ENCODE data around the gene ZDHHC8. TPM values are rescaled to one million over a fixed set of nuclear protein-coding genes. Genes with fewer than 3 reads are reported as not detected.

The ZDHHC8 gene
- total RNA-seq, 1 experiment from 2014 or later, result 39.9 TPM

GRCh38 chr22:20186871-20187546 lies 55.4 kb downstream of the ZDHHC8 start:
- no peak for DNase-seq
- Mint-ChIP-seq H3K4me1 (ENCODE audit: low read depth, unreplicated experiment) (no peaks in the 10 kb centered on the region), H3K27me3 (ENCODE audit: insufficient read depth, unreplicated experiment) (no peaks in the 10 kb centered on the region), H3K27ac (ENCODE audit: unreplicated experiment) (no peak overlapping the region), H3K4me3 (ENCODE audit: unreplicated experiment) (no peak overlapping the region), H3K36me3 (ENCODE audit: insufficient read depth, unreplicated experiment) (no peaks in the 10 kb centered on the region), H3K9me3 (ENCODE audit: unreplicated experiment) (no peaks in the 10 kb centered on the region)
- H3K27me3 ChIP-seq (replicated peaks; ENCODE audit: control insufficient read depth, insufficient read depth, low read length), result no peaks in the 10 kb centered on the region
- POLR2A ChIA-PET, result no interaction called here
- CTCF ChIA-PET, result interaction anchor here (0.5 kb wide), 1 partner anchor 1171 kb away, joined by 3 read pairs; no protein-coding TSS in a partner anchor
- no TSS peak for BruUV-seq (replicated peaks)
- H3K9me3 ChIP-seq, result no peaks in the 10 kb centered on the region
- no peak for TF ChIP-seq CTCF (IDR thresholded peaks at IDR 0.05; ENCODE audit: insufficient read depth in 1 of 2, low read depth in 1 of 2, low read length in 1 of 2, severe bottlenecking in 1 of 2, unreplicated experiment in 1 of 2)
- H3K4me1 ChIP-seq, result no peaks in the 10 kb centered on the region
- intact Hi-C loops (cut with micrococcal nuclease; ENCODE audit: unreplicated experiment), result no loop called here
- no peak overlapping the region for H3K4me3 ChIP-seq (ENCODE audit: low read depth, low read length)
- H3K36me3 ChIP-seq (ENCODE audit: control insufficient read depth, insufficient read depth, low read length), result no peaks in the 10 kb centered on the region

GRCh38 chr22:20187777-20188566 lies 56.4 kb downstream of the ZDHHC8 start:
- H3K4me1 Mint-ChIP-seq (ENCODE audit: low read depth, unreplicated experiment), result no peaks in the 10 kb centered on the region
- H3K9me3 ChIP-seq, result no peaks in the 10 kb centered on the region
- POLR2A ChIA-PET, result no interaction called here
- DNase-seq, result no peak
- BruUV-seq (replicated peaks), result no TSS peak
- H3K4me1 ChIP-seq, result no peaks in the 10 kb centered on the region
- no peak overlapping the region for H3K4me3 ChIP-seq (ENCODE audit: low read depth, low read length)
- CTCF ChIA-PET, result no interaction called here
- intact Hi-C loops (cut with micrococcal nuclease; ENCODE audit: unreplicated experiment), result no loop called here
- H3K27ac Mint-ChIP-seq (ENCODE audit: unreplicated experiment), result no peak overlapping the region
- H3K4me3 Mint-ChIP-seq (ENCODE audit: unreplicated experiment), result no peak overlapping the region
- H3K27me3 ChIP-seq (replicated peaks; ENCODE audit: control insufficient read depth, insufficient read depth, low read length), result no peaks in the 10 kb centered on the region
- TF ChIP-seq CTCF (IDR thresholded peaks at IDR 0.05; ENCODE audit: insufficient read depth in 1 of 2, low read depth in 1 of 2, low read length in 1 of 2, severe bottlenecking in 1 of 2, unreplicated experiment in 1 of 2), result no peak
- no peaks in the 10 kb centered on the region for H3K36me3 ChIP-seq (ENCODE audit: control insufficient read depth, insufficient read depth, low read length)
- no peaks in the 10 kb centered on the region for H3K27me3 Mint-ChIP-seq (ENCODE audit: insufficient read depth, unreplicated experiment)
- no peaks in the 10 kb centered on the region for H3K9me3 Mint-ChIP-seq (ENCODE audit: unreplicated experiment)
- no peaks in the 10 kb centered on the region for H3K36me3 Mint-ChIP-seq (ENCODE audit: insufficient read depth, unreplicated experiment)

- no peaks in the 10 kb centered on the region for H3K4me1 Mint-ChIP-seq (ENCODE audit: low read depth, unreplicated experiment)
- intact Hi-C loops (cut with micrococcal nuclease; ENCODE audit: unreplicated experiment), result no loop called here
- no peaks in the 10 kb centered on the region for H3K4me1 ChIP-seq
- BruUV-seq (replicated peaks), result no TSS peak
- H3K27me3 Mint-ChIP-seq (ENCODE audit: insufficient read depth, unreplicated experiment), result no peaks in the 10 kb centered on the region
- no peaks in the 10 kb centered on the region for H3K9me3 ChIP-seq
- TF ChIP-seq CTCF (IDR thresholded peaks at IDR 0.05; ENCODE audit: insufficient read depth in 1 of 2, low read depth in 1 of 2, low read length in 1 of 2, severe bottlenecking in 1 of 2, unreplicated experiment in 1 of 2), result no peak
- CTCF ChIA-PET, result no interaction called here
- no peak for DNase-seq
- no peaks in the 10 kb centered on the region for H3K9me3 Mint-ChIP-seq (ENCODE audit: unreplicated experiment)
- no peak overlapping the region for H3K4me3 Mint-ChIP-seq (ENCODE audit: unreplicated experiment)
- H3K36me3 ChIP-seq (ENCODE audit: control insufficient read depth, insufficient read depth, low read length), result no peaks in the 10 kb centered on the region
- H3K27me3 ChIP-seq (replicated peaks; ENCODE audit: control insufficient read depth, insufficient read depth, low read length), result no peaks in the 10 kb centered on the region
- H3K4me3 ChIP-seq (ENCODE audit: low read depth, low read length), result no peak overlapping the region
- H3K27ac Mint-ChIP-seq (ENCODE audit: unreplicated experiment), result no peak overlapping the region
- H3K36me3 Mint-ChIP-seq (ENCODE audit: insufficient read depth, unreplicated experiment), result no peaks in the 10 kb centered on the region
- POLR2A ChIA-PET, result no interaction called here
Observed at GRCh38 chr22:20188567-20188877, 56.9 kb downstream of the ZDHHC8 start.

All from Caco-2 (cell line).